GM21515 (cell line): ENCODE data around the gene NRM.
"Not testable (repeated sequence)": the region's sequence is repeated elsewhere in the genome, so short reads cannot be mapped to it uniquely, and the experiment has no call there.

Experiments used
- ATAC-seq: cut with Tn5 transposase; IDR thresholded peaks from one replicate; pipeline ENCODE4 v1.9.1; 2021; ENCODE audit not compliant: unreplicated experiment

Gene NRM

GRCh38 chr6:30690403-30691207, at the start of gene NRM:
TSS of gene NRM (minus strand) at chr6:30690984. CDS start at chr6:30690974, 10 bp downstream.
- peak; percentile 31 for ATAC-seq

GRCh38 chr6:30740540-30740870, 49.7 kb upstream of the NRM start:
- ATAC-seq, result no peak

DNA sequence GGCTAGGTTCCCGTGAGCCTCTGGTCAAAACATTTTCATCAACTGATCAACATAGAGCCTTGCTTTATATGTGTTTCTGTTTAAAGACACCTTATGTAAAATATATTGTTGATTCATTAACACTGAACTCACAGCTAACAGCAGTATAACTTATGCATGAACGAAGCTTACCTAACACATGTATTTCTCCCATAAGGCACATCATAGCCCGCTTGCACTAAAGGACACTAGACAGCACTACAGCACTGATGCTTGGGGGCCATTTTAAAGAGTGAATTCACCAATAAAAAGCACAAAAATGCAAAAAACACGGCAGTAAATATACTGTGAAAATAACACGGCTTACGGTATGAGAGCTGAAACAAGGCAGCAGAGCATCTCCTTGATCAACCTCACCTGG, 47.7 kb upstream of the NRM start:
- no peak for ATAC-seq

GRCh38 chr6:30735668-30736314, 45.0 kb upstream of the NRM start:
- ATAC-seq, result no peak

GRCh38 chr6:30732237-30732943, 41.6 kb upstream of the NRM start:
- no peak for ATAC-seq

DNA sequence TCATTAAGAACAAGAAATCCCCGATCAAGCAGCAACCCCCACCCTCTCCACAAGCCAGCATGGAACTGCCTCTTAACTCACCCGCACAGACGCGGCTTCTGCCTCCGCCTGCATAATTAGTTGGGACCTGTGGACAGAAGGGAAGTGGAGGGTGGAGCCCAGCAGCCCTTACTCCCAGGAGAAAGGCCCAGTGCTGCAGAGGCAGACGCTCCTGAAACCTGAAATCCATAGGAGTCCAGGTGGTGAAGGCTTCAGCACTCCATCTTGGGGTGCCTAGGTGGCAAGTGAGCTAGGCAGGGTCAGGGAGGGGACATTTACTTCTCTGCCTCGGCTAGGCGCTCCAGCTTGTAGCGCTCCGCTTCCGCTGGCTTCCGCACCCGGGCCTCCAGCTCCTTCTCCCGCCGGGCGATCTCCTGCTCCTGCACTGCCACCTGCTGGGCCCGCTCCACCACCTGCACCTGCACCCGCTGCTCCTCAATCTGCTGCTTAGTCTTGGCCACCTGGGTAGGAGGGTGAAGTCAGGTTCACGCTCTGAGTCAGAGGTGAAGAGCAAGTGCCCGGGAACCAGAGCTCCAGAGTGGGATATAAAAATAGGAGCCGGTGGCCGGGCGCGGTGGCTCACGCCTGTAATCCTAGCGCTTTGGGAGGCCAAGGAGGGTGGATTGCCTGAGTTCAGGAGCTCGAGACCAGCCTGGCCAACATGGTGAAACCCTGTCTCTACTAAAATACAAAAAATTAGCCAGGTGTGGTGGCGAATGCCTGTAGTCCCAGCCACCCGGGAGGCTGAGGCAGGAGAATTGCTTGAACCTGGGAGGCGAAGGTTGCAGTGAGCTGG, 40.0 kb upstream of the NRM start:
- no peak for ATAC-seq

DNA sequence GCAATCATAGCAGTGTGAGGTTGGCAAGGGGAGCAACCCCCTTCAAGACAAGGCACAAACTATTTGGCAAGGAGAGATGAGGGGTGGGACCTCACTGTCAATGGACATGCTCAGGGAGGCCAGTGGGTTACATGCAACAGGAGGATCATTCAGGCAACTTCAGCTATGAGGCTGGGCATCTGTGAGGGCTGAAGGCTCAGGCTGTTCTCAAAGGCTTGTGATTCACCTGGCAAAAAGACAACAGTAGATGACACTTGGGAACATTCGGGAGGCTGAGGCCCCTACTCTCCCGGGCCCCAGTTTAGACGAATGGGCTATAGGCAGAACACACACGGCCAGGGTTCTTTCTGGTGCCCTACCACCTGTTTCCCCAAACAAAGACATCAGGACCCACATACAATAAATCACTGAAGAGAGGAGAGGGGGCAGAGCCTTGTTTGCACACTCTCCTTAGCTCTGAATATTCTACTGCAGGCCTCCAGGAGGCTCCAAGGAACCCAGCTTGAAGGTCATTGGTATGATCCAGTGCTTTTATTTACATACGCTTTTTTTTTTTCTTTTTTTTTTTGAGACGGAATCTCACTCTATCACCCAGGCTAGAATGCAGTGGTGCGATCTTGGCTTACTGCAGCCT, 37.3 kb upstream of the NRM start:
- ATAC-seq, result no peak

DNA sequence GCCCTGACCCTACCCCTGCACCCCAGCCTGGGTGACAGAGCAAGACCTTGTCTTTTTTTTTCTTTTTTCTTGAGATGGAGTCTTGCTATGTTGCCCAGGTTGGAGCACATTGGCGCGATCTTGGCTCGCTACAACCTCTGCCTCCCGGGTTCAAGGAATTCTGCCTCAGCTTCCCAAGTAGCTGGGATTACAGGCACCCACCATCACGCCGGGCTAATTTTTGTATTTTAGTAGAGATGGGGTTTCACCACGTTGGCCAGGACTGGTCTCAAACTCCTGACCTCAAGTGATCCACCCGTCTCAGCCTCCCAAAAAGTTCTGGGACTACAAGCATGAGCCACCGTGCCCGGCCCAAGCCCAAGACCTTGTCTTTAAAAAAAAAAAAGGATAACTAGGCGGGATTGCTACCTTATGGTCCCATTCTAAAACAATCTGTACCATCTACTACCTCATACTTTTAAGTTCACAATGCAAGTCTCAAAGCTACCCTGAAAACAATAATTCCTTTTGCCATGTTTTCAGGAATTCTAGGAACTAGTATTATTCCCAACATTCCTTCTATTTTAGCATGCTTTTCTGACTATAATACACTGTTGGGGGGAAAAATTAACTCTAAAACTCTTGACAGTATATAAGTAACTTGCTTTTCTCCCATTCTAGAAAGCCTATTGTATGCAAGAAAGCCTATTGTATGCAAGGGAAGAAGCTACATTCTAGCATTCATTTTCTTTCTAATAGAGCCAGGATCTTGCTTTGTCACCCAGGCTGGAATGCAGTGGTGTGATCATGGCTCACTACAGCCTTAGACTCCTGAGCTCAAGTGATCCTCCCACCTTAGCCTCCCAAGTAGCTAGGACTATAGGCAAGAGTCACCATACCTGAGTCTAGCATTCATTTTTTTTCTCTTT, 36.0 kb upstream of the NRM start:
- no peak for ATAC-seq

DNA sequence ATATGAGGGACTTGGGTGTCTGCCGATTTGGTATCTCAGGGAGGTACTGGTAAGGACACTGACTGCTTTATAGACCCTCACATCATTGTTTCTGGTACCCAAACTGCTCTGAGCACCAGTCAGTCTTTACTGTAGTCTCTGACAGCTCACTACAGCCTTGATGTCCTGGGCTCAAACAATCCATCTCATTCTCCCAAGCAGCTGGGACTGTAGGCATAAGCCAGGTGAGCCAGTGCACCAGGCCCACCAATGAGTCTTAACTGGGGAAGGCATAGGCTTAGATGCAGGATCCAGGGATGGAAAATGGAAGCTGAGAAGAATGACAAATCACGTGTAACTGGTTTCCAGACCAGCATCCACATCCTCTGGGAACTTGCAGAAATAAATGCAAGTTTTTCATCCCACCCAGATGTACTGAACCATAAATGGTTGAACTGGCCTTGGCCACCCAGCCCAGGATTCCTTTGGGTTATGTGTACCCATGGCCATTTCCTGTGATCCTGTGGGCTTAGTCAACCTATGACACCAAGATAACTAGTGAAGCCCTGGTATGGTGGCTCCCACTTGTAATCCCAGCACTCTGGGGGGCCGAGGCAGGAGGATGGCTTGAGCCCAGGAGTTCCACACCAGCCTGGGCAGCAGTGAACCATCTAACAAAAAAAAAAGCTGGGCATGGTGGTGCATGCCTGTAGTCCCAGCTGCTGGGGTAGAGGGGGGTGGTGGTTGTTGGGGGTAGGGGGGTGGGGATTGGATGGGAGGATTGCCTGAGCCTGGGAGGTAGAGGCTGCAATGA, 35.1 kb upstream of the NRM start:
- no peak for ATAC-seq

DNA sequence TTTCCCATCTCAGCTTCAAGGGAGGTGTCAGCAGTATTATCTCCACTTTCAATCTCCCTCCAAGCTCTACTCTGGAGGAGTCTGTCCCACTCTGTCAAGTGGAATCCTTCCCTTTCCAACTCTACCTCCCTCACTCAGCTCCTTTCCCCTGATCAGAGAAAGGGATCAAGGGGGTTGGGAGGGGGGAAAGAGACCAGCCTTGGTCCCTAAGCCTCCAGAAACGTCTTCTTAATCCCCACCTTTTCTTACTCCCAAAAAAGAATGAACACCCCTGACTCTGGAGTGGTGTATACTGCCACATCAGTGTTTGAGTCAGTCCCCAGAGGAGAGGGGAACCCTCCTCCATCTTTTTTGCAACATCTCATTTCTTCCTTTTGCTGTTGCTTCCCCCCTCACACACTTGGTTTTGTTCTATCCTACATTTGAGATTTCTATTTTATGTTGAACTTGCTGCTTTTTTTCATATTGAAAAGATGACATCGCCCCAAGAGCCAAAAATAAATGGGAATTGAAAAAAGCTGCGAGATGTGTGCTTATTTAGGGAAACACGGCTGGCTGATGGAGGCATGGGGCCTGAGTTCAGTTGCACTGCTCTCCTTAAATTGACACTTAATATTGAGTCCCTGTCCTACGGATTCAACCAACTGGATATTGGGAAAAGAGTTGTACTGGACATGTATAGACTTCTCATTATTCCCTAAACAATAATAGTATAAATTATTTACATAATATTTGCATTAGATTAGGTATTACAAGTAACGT, 34.3 kb upstream of the NRM start:
- ATAC-seq, result no peak

DNA sequence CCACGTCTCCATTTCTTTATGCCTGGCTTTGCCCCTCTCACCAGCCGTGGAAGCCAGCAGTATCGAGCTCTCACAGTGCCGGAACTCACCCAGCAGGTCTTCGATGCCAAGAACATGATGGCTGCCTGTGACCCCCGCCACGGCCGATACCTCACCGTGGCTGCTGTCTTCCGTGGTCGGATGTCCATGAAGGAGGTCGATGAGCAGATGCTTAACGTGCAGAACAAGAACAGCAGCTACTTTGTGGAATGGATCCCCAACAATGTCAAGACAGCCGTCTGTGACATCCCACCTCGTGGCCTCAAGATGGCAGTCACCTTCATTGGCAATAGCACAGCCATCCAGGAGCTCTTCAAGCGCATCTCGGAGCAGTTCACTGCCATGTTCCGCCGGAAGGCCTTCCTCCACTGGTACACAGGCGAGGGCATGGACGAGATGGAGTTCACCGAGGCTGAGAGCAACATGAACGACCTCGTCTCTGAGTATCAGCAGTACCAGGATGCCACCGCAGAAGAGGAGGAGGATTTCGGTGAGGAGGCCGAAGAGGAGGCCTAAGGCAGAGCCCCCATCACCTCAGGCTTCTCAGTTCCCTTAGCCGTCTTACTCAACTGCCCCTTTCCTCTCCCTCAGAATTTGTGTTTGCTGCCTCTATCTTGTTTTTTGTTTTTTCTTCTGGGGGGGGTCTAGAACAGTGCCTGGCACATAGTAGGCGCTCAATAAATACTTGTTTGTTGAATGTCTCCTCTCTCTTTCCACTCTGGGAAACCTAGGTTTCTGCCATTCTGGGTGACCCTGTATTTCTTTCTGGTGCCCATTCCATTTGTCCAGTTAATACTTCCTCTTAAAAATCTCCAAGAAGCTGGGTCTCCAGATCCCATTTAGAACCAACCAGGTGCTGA, 33.3 kb upstream of the NRM start:
- ATAC-seq, result not testable (repeated sequence)

DNA sequence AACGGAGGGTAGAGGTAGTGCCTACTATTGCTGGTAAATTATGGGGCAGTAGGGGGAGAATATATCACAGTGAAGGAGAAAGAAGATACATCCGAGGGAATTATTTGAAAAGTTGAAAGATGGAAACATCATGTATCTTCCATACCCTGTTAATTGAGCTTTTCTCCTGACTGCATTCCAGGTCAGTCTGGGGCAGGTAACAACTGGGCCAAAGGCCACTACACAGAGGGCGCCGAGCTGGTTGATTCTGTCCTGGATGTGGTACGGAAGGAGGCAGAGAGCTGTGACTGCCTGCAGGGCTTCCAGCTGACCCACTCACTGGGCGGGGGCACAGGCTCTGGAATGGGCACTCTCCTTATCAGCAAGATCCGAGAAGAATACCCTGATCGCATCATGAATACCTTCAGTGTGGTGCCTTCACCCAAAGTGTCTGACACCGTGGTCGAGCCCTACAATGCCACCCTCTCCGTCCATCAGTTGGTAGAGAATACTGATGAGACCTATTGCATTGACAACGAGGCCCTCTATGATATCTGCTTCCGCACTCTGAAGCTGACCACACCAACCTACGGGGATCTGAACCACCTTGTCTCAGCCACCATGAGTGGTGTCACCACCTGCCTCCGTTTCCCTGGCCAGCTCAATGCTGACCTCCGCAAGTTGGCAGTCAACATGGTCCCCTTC, 32.5 kb upstream of the NRM start:
- ATAC-seq, result not testable (repeated sequence)

DNA sequence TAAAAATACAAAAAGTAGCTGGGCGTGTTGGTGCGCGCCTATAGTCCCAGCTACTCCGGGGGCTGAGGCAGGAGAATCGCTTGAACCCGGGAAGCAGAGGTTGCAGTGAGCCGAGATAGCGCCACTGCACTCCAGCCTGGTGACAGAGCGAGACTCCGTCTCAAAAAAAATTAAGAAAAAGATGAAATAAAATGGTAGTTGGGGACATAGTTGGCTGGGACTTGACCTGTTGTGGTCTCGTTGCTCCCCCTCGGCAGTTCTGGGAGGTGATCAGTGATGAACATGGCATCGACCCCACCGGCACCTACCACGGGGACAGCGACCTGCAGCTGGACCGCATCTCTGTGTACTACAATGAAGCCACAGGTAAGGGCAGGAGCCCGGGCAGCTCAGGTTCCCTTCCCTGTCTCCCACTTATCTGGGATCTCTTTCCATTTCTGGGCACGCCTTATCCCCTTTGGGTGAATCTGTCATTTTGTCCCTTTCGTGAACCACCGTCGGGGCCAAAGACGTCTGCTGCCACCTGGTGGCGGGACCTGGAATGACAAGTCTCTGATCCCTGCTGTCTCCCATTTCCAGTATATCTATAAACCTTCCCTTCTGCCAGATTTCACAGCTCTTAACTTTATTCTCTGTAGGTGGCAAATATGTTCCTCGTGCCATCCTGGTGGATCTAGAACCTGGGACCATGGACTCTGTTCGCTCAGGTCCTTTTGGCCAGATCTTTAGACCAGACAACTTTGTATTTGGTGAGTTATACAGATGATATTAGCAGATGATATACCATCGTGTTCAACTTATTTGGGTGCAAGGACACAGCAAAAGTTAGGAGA, 31.7 kb upstream of the NRM start:
- ATAC-seq, result no peak

- ATAC-seq, result not testable (repeated sequence)
Observed at GRCh38 chr6:30722025-30722279, 31.2 kb upstream of the NRM start.

GRCh38 chr6:30721198-30722024, 30.6 kb upstream of the NRM start:
- ATAC-seq, result no peak
